Hypothalamus (tissue), 51 donors: ENCODE results near the gene ANAPC2.

Source experiments
- DNase-seq, 51 donors: peaks; one replicate each; lab custom pipeline; 2025; lab: John Stamatoyannopoulos, UW

The ANAPC2 gene

DNA sequence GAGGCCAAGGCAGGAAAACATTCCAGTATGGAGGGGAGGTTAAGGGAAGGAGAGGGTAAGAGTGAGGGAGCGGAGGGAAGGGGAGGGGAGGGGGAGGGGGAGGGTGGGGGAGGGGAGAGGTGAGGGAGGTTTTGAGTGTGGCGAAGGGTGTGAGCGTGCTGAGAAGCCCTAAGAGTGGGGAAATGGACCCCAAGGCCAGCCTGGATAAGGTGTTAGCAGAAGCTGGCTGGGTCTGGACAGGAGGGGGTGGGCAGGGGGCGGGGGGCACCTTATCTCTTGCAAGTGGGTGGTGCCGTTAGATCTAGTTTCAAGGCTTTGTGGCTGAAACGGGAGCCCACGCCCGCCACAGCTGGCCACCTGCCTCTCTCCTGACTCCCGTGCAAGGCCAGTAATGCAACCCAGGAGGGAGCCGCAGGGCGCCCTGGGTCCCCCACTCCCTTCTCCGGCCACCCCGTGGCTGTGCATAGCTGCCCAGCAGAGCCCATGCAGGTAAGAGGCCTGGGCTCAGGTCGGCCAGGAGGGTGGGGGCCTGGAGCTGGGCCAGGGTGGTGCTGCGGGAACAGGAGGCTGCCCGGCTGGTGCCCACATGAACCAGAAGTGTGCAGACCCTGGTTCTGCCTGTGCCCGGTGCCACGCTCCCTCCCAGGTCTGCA lies 39.6 kb upstream of the ANAPC2 start:
- DNase-seq, result no peak

DNA sequence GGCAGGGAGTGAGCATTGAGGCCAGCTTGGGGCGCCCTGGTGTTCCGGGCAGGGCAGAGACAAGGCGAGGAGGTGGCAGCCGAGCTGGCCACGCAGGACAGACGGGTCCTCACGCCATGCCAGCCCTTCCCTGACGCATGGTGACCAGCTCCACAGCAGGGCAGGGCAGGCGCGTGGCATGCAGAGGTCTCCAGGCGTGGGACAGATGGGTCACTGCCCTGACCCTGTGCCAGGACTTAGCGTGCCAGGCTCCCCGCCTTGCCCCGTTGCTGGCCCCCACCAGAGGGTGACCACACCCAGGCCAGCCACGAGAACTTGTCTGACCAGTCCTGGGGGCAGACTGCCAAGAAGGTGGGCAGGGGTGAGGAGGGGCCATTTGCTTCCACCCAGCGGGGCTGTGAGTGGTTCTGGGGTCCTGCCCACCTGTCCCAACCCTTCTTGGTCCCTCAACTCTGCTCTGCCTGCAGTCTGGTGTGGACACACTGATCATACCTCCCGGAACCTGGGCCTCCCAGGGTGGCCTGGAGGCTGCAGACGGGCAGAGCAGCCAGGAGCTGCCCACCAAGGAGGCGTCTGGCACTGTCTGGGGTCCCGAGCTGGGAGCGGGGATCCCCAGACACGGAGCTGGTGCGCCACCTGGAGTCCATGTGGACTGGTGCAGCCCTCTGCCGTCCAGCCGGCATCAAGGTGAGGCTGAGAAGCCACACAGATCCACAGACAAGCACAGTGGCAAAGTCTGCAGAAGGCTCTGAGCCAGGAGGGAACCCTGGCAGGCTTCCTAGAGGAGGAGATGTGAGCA lies 38.9 kb upstream of the ANAPC2 start, which contains the start of gene RNF224:
Gene RNF224 (plus strand): TSS at position 449 of the 799 bp plus-strand sequence. CDS start 834 bp downstream, outside the sequence.
- peak in 43 of 51 donors; percentile 7 to 73 (median 44) for DNase-seq

DNA sequence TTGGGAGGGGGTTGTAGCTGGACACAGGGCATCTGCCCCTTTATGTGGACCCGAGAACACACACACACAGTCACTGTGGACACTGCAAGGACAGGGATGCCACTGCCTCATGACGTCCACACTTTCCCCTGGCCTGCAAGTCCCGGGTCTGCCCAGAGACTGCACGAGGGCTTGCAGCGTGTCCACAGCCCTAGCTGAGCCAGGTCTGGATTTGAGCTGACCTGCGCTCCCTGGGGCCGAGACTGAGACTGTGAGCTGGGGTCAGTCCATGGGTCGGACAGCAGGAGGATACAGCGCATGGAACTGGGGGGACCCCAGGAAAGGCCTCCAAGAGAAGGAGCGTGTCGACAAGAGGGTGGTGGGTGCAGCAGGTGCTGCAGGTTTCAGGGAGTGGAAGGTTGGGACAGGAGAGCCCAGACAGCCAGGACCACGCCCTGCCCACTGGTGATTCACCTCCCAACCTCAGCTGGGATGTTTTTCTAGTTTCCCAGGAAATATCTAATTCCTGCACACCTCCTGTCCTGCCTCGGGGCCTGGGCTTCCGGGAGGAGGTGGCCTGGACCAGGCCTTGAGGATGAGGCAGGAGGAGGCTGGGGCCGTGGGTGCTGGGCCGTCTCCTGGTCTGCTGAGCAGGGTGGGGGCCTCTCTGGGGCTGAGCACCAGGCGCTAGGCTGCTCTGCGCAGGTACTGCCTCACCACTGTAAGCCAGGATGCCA lies 38.1 kb upstream of the ANAPC2 start:
- no peak for DNase-seq

DNA sequence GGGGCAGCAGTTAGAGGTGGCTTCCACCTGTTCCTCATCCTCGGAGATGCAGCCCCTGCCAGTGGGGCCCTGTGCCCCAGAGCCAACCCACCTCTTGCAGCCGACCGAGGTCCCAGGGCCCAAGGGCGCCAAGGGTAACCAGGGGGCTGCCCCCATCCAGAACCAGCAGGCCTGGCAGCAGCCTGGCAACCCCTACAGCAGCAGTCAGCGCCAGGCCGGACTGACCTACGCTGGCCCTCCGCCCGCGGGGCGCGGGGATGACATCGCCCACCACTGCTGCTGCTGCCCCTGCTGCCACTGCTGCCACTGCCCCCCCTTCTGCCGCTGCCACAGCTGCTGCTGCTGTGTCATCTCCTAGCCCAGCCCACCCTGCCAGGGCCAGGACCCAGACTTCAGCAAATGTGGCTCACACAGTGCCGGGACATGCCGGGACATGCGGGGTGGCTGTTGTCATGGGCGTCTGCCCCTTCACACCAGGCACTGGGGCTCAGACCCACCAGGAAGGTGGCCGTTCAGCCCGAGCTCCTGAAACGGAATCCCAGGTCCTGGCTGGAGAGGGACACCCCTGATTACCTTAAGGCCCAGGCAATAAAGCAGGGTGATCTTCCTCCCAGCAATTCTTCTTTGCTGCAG lies 37.5 kb upstream of the ANAPC2 start:
- no peak for DNase-seq

DNA sequence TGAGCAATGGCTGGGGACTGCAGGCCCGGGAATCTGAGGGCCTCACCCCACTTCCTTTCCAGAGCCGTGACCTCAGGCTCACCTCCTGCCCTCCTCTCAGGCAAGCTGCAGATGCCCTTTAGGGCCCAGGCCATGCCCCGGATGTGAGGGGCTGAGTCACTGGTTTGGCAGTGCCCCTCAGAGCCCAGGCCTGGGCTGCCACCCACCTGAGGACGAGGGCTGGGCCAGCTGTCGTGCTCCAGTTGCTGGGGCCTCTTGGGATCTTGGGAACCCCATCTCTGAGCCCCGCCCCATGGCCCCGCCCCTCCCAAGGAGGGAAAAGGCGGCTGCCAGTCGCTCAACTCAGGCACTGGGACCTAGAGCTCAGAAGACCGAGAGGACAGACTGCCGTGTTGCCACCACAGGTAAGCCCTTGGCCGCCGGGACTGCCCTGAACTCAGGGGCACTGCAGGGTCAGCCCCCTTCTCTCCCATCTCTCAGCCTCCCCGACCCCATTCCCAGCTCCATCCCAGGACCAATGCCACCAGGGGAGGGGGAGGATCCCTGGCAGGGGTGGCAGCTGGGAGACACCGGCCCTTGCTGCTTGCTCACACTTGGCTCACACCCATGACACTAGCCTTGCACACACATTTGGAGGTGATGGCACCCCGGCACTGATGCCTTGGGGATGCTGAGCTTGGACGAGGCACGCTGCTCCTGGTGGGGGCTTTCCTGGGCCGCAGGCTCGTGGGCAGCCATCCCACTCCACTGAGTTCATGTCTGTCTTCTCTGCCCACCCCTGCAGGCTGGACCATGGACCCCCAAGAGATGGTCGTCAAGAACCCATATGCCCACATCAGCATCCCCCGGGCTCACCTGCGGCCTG lies 36.7 kb upstream of the ANAPC2 start, which contains the start of gene CYSRT1:
Gene CYSRT1 (plus strand): TSS at position 345 of the 865 bp plus-strand sequence. CDS start 448 bp downstream, at position 793.
- DNase-seq, result no peak

DNA sequence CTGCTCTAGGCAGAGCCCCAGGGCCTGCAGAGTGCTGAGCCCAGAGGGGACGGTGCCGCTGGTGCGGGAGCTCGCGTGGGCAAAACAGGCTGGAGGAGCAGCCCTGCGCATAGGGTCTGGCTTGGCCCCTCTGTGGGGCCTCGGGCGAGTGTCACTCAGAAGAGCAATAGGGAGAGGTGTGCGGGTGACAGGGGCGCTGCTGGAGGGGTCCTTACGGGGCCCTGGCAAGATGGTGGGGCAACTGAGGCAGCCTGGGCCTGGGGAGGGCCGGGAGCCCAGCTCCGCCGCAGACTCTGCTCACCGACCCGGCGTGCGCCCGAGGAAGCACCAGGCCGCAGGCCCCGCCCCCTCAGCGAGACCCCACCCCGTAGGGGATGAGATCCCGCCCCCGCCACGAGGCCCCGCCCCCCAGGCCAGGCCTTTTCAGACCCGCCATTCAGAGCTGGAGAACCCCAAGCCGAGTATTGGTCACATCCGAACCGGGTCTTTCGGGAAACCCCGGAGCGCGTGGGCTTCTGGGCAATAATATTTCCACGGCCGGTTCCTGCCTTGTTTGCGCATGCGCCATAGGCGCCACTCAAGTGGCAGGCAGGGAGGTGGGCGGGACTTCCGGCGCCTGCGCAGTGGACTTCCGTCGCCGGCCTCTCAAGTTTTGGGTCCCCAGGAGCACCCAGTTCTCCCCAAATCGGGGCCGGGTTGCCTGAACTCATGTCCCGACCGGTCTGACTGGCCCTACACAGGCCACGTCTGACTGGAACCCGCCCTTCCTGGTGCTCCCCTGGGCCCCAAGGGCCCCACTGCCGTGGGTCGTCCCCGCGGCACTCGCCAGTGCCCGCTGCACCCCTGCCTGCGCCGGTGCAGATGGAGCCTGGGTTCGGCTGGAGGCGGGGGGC lies 35.0 kb upstream of the ANAPC2 start:
- DNase-seq, result peak; percentile 89 to 99 (median 96)

DNA sequence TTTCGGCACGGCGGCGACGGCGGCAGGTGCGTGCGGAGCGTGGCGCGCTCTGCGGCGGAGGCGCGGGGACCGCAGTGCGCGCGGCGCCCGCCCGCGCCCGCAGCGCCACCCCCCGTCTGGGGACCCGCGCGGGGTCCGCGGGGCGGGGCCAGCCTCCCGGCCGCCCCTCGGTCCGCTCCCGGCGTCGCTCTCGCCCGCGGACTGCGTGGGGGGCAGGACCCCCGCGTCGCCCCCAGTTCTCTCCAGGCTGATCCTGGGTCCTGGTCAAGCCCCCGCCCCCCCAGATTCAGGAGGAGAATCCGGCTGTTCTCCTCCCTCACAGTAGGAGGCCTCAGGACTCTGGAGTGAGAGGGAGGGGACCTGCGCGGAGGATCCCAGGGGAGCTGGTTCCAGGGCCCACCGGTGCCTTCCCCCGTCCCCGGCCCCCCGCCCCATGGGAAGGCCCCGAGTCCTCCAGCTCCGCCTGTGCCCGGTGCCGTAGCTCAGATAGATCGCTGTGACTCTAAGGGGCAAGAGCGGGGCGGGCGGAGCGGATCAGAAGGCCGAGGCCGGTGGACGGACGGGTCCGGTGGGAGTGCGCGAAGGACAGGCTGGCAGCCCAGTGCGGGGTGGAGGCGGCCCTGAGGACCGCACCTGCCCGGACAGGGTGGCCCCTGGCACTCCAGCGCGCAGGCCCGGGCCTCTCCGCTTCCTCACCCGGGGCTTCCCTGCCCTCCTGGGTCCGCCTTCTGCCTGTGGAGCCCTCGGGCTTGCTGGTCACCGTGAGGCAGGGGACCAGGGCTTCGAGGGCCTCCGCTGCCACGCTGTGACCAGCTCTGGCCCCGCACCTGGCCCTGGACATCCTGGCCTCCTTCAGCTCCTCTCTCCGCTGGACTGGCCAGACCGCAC lies 34.1 kb upstream of the ANAPC2 start, which contains the start of gene RNF208:
Gene RNF208 (minus strand): TSS at position 51 of the 888 bp plus-strand sequence. CDS start 1,028 bp downstream, outside the sequence.
- DNase-seq, result peak in 6 of 51 donors; percentile 13 to 61 (median 27)

DNA sequence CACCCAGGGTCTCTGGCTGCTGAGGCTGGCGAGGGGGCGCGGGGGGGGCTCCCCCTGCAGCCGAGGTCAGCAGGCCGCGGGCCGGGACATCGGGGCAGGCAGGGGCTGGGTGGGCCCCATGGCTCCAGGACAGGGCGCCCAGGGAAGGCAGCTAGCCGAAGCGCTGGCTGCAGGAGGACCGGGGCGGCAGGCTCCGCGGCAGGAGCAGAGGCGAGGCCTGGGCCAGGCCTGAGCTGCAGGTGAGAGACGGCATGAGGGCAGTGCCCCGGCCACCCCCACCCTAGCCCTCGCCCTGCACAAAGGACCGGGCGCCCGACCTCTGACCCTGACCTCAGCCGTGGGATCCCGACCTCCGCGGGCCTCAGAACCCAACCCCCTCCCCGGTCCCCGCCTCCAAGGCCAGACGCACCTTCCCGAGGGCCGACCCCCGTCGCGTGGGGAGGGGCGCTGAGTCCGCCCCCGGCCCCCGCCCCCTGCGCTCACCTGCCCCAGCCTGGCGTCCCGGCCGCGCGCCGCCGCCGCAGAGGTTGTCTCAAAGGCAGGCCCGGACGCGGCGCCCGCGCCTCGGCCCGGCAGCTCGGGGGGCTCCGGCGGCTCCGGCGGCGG lies 33.2 kb upstream of the ANAPC2 start:
- no peak for DNase-seq

DNA sequence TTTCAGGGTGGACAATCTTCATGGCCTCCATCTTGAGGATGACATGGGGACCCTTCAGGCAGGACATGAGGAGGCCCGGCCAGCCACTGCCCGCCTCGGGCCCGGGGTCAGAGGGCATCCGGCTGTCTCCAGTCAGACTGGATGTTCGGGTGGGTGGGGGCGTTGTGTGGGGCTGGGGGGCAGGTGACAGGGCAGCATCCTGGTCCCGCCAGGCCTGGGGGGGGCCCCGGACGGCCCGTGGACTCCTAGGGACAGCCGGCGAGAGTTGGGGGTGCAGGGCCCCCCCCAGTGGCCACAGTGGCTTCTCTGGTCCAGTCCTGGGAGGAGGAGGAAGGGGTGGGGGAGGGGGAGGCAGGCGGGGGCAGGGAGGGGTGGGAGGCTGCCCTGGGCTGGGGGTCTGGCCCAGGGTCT lies 32.7 kb upstream of the ANAPC2 start:
- DNase-seq, result no peak

DNA sequence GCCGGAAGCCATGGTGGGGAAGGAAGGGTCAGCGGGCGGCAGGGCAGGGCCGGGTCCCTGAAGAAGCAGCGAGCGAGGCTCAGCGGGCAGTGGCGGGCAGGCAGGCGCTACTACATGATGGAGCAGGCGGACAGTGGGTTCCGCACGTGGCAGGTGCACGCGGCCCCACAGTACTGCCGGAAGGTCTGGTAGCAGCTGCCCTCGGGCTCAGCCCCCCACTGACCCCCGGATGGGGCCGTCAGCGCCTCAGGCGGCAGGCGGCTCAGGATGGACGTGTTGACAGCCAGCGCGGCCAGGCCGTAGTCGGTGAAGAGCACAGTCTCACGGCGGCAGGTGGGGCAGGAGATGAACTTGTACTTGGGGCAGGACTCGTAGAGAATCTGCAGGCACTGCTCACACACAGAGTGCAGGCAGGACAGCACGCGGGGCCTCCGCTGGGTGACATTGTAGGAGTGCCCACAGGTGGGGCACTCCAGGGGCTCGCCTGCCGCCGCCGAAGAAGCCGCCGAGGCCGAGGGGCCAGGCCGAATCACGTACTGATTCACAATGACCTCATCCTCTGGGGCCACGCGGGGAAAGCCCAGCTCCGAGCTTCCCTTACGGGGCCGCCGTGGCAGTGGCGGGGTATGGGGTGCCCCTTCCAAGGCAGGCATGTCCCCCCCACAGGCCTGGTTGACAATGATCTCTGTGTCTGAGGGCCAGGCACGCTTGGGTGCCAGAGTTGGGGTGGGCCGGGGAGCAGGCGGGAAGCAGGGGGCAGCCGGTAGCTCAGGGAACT lies 32.1 kb upstream of the ANAPC2 start:
- no peak for DNase-seq

DNA sequence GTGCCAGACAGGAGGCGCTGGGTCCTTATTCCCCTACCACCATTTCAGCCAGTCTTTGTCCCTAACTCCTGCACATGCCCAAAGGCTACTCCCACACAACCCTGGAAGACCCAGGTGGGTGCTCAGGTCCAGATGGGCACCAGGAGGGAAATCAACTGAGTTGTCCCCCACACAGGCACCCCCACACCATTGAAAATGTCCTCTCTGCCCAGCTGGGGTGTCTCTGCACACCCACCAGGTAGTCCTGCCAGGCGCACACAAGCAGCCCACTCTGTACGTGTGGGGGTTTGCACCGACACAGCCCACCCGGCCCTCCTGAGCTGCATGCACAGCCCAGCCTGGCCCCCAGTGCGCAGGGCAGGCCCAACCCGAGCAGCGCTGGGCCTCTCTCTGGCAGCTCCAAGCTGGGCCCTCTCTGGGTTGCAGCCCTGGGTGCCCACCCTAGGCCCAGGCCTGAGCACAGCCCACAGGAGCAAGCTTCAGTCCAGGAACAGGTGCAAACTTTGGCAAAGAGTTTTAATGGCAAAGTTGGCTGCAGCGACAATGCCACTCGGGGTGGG lies 31.5 kb upstream of the ANAPC2 start:
- no peak for DNase-seq

DNA sequence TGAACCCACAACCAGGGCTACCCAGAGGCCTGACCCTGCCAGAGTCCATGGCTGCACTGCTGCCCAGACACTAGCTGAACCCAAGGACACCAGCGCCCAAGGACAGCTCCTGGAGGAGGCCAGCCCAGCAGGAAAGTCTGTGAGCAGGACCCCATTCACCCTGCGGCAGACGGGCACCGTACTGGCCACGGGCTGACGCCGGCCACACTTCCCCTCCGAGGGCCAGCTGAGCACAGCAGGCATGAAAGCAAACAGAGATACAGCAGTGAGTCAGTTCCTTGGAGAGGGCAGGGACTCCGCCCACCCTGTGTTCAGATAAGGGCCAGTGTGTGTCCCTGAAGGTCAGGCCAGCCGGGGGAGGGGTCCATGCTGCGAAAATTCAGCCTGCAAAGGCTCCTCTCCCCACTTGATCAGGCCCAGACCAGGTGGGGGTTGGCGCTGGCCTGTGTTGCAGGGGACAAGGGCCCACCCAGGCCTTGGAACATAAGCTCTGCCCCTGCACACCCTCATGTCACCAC lies 30.5 kb upstream of the ANAPC2 start:
- DNase-seq, result no peak

DNA sequence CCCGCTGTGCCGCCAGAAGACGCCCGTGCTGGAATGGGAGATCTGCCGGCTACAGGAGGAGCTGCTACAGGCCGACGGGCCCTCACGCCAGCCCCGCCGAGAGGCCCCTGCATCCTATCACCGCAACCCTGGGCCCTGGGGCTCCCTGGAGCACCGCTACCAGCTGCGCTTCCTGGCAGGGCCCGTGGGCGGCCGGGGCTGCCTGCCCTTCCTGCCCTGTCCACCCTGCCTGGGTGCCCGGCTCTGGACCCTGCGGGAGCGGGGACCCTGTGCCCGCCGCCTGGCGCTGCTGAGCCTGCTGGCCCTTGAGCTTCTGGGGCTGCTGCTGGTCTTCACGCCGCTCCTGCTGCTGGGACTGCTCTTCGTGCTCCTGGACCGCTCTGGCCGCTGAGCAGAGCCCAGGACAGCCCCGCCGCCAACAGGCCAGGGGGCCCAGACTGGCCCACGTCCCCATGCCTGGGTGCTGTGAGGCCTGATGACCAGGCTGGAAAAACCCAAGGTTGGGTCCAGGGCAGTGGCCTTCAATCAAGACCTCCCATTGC lies 29.9 kb upstream of the ANAPC2 start:
- no peak for DNase-seq

DNA sequence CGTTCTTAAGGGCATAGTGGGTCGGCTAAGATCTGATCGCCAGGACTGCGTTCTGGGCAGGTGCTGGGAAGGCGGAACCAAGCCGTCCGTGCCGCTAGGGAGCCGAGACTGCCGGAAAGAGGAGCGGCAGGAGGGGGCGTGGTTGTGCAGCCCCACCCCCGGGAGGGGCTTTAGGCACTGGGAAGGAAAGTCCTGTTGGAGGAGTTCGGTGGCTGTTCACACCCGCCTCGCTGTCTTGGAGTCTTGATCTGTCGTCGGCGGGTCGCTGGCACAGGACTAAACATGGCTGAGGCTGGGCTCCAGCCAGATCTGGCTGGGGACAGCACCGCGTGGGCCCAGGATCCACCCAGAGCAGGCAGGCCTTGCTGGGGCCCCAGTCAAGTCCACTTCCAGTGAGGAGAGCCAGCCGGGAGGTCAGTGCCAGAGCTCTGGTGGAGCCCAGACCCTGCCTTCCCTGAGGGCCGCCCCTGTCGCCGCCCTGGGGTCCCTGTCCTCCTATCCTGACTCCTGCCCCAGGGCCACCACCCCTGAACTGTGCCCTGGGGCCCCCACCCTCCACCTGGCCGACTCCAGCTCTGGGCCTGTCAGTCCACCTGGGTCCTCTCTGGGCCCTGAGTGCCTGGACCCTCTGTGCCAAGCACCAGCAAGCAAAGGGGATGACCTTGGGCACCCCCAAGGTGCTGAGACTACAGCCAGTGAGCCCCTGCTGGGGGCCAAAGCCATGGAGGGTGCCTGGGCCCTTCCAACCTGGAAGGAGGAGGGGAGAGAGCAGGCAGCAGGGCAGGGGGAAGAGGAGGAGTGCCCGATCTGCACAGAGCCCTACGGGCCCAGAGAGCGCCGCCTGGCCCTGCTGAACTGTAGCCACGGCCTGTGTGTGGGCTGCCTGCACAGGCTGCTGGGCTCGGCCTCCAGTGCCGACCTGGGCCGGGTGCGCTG lies 29.2 kb upstream of the ANAPC2 start:
- no peak for DNase-seq
